HUES48 (cell line): ENCODE measurements around the gene CORO7.

Experiments used
- H3K27ac ChIP-seq: one replicate; pipeline ENCODE4 v1.7.0; 2013; ENCODE audit warnings: low read depth, low read length, inconsistent platforms
- H3K27me3 ChIP-seq: 2 replicates; pipeline ENCODE4 v1.6.1; 2013; ENCODE audit warnings: mild to moderate bottlenecking, low read length; ENCODE audit not compliant: control insufficient read depth, insufficient read depth
- H3K36me3 ChIP-seq: 2 replicates; pipeline ENCODE4 v1.6.1; 2013; ENCODE audit warnings: low read length; ENCODE audit not compliant: control insufficient read depth, insufficient read depth
- H3K4me1 ChIP-seq: 2 replicates; pipeline ENCODE4 v1.6.1; 2013; ENCODE audit warnings: mild to moderate bottlenecking, low read length; ENCODE audit not compliant: control insufficient read depth, insufficient read depth
- H3K4me3 ChIP-seq: 2 replicates; pipeline ENCODE4 v1.5.1; 2013; ENCODE audit warnings: mild to moderate bottlenecking, low read depth, low read length
- H3K9ac ChIP-seq: 2 replicates; pipeline ENCODE4 v1.6.1; 2013; ENCODE audit warnings: mild to moderate bottlenecking, low read depth, low read length, moderate library complexity
- H3K9me3 ChIP-seq: 2 replicates; pipeline ENCODE4 v1.6.1; 2013; ENCODE audit warnings: low read length; ENCODE audit not compliant: control insufficient read depth, insufficient read depth

CORO7 gene

DNA sequence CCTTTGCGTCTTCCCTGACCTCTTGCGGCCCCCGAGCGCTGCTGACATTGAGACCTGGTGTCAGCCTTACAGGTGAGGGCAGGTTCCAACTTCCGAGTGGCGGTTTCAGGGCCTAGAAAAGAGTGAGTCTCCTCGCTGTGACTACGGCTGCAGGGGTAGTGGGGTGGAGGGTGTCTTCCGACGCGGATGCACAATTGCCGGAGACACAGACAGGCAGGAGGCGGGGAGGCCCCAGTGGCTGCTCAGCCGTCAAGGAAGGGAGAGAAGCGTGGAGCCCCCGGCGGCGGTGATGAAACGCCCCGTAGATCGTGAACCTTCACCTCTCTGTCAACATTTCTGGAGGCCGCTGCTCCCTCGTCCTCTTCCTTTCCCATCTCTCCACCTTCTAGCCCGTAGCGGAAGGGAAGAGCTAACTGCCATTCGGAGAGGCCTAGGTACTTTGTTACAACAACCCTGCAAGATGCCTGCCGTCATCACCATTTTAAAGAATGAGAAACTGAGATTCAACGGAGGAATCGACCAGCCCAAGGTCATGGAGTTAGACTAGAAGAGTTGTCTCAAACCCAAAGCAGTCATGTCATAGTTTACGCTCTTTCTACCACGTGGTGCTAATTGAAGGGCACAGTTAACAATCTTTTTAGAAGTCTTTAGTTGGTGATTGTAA, 9.8 kb upstream of the CORO7 start:
- Histone ChIP-seq H3K27me3 (no peaks in the 10 kb centered on the region), H3K4me1 (0 out of 2 replicates have a peak, but pooled peaks cover 9% of the 10 kb centered on the region), H3K27ac (peak overlapping the region; percentile 96), H3K9me3 (no peaks in the 10 kb centered on the region), H3K9ac (peak overlapping the region; percentile 92), H3K4me3 (peak overlapping the region; percentile 96), H3K36me3 (peaks cover 13% of the 10 kb centered on the region)

- Histone ChIP-seq H3K9ac (peak within 1 kb of the TSS; percentile 92), H3K27me3 (no peaks in the 10 kb centered on the region), H3K4me3 (peak within 1 kb of the TSS; percentile 96), H3K4me1 (0 out of 2 replicates have a peak, but pooled peaks cover 9% of the 10 kb centered on the region), H3K36me3 (peaks cover 9% of the 10 kb centered on the region; the same call in 1 of the 2 replicates), H3K9me3 (no peaks in the 10 kb centered on the region), H3K27ac (peak within 1 kb of the TSS; percentile 96)
These were observed 9.1 kb upstream of the CORO7 start, which contains the start of gene DNAJA3 for GRCh38 chr16:4425378-4426020. DNAJA3 (plus strand) TSS chr16:4425868; CDS start chr16:4425882, 14 bp downstream.

DNA sequence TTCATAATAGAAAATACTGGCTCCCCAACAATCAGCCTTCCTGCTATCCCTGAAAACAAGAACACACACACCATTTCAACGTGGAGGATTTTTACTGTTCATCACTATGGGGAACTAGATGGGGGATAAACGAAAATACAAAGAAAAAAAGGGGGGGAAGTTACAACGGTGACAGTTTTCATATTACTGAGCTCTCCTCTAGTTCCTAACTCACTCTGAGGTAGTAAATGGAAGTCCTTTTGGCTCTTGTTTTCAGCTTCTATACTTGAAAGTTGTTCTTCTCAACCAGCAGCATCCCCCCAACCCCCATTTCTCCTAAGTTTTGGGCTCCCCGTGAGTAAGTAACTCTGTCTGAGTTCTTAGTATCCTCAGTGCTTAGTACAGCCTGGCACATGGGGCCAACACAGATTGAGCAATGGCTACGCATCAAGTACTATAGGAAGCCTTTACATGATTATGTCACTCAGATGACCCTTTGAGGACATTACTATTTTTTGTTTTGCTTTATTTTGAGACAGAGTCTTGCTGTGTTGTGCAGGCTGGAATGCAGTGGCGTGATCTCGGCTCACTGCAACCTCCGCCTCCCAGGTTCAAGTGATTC, 4.2 kb upstream of the CORO7 start:
- Histone ChIP-seq H3K36me3 (no peaks in the 10 kb centered on the region), H3K4me3 (no peak overlapping the region), H3K27ac (no peak overlapping the region), H3K9me3 (no peaks in the 10 kb centered on the region), H3K9ac (no peak overlapping the region; the same call in 1 of the 2 replicates), H3K4me1 (peaks cover 7% of the 10 kb centered on the region; the same call in 1 of the 2 replicates), H3K27me3 (no peaks in the 10 kb centered on the region)

DNA sequence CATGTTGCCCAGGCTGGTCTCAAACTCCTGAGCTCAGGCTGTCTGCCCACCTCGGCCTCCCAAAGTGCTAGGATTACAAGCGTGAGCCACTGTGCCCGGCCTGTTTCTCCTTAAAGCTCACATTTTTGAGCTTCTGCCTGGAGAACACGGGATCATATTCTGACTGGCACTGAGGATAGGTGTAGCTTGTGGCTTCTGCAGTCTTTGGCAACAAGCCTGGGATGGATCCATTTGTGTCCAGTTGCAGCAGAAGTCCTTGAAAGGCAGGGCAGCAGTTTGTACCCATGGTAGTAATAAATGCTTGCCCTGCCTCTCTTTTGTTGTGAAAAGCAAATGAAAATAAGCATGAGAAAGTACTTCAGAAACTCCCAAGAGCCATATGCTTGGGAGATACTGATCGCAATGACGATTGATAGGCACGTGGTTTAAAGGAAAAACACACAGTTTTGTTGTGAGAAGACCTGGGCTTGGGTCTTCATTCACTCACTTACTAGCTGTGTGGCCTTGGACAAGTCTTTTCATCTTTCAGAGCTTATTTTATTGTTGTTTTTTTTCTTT, 3.1 kb upstream of the CORO7 start:
- Histone ChIP-seq H3K27ac (no peak overlapping the region), H3K36me3 (no peaks in the 10 kb centered on the region), H3K4me1 (peaks cover 4% of the 10 kb centered on the region; the same call in 1 of the 2 replicates), H3K27me3 (no peaks in the 10 kb centered on the region), H3K9me3 (no peaks in the 10 kb centered on the region), H3K9ac (no peak overlapping the region), H3K4me3 (no peak overlapping the region)

DNA sequence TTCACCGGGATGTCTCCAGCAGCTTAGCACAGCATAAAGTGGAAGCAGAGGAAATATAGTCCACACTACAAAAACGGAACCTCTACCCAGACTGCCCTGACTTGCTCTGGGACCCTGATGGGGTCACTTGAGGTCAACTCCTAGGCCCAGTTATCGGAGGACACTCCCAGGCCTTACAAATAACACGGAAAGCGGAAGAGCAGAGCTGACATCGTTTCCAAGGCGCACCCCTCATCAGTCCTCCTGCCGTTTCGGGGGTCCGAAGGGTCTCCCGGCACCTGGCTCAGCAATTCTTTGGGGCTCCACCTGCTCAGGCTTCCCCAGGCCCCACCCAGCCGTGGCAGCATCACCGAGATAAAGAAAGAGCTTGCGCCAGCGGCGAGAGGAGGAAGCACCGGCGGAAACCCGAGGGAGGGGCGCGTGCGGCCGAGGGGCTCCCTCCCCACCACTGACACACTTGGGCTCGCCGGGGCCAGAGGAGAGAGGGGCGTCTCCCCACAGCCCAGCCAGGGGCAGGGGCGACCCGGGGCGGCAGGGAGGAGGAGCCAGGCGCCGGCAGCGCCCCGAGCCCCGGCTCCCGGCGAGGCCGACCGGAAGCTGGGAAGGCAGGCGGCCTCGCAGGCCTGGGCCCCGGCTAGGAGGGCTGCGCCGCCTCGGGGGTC, 727 bp downstream of the CORO7 start:
- no peak overlapping the region for H3K27ac ChIP-seq
- H3K36me3 ChIP-seq, result peaks cover 8% of the 10 kb centered on the region; the same call in 1 of the 2 replicates
- peak overlapping the region; percentile 30; the same call in 1 of the 2 replicates for H3K9ac ChIP-seq
- H3K4me3 ChIP-seq, result peak overlapping the region; percentile 86
- H3K9me3 ChIP-seq, result no peaks in the 10 kb centered on the region
- H3K4me1 ChIP-seq, result peaks cover 3% of the 10 kb centered on the region; the same call in 1 of the 2 replicates
- H3K27me3 ChIP-seq, result no peaks in the 10 kb centered on the region

- Histone ChIP-seq H3K9ac (no peak overlapping the region), H3K36me3 (peaks cover 8% of the 10 kb centered on the region; the same call in 1 of the 2 replicates), H3K4me3 (no peak overlapping the region)
These were observed 2.0 kb downstream of the CORO7 start for GRCh38 chr16:4414187-4414917.

DNA sequence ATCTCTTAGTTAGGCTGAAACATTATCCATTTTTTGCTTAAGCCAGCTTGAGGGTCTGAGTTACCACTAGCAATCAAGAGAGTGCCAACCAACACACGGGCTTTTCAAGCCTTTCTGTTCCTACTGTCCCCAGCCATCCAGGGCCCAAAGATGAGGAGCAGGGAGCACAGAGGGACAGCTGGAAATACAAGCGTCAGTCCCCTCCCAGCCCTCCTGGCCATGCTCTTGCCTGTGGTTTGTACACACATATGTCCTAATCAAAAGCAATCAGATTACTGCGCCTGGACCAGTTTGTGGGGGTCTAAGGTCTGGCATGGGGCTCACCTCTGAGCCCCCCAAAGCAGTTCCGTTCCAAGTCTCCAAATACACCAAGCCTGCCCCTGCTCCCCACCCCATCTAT, 3.5 kb downstream of the CORO7 start:
- peaks cover 3% of the 10 kb centered on the region; the same call in 1 of the 2 replicates for H3K4me1 ChIP-seq
- H3K27ac ChIP-seq, result no peak overlapping the region
- H3K36me3 ChIP-seq, result peaks cover 8% of the 10 kb centered on the region; the same call in 1 of the 2 replicates
- H3K9me3 ChIP-seq, result no peaks in the 10 kb centered on the region
- H3K9ac ChIP-seq, result no peak overlapping the region
- H3K4me3 ChIP-seq, result no peak overlapping the region
- no peaks in the 10 kb centered on the region for H3K27me3 ChIP-seq

More at GRCh38 chr16:4414187-4414917, 2.0 kb downstream of the CORO7 start:
- Histone ChIP-seq H3K9me3 (no peaks in the 10 kb centered on the region), H3K4me1 (peaks cover 3% of the 10 kb centered on the region; the same call in 1 of the 2 replicates), H3K27ac (no peak overlapping the region), H3K27me3 (no peaks in the 10 kb centered on the region)

DNA sequence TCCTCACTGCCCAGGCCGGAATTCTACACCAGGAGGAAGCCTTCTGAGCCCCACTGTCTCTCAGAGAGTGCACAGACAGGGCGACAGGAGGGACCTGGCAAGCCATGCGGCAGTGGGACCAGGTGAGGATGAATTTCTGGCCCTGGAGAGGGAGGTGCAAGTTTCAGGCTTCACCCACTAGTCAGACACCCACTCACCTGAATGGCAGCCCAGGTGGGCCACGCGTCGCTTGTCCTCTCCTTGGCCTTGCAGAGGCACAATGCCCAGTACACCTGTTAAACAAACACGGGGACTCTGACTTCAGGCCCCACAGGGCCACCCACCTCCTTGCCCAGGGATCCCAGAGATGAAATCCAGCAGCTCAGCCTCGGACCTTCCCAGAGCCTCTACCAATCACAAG, 4.2 kb downstream of the CORO7 start:
- Histone ChIP-seq H3K36me3 (peaks cover 10% of the 10 kb centered on the region; the same call in 1 of the 2 replicates), H3K4me3 (no peak overlapping the region), H3K4me1 (peaks cover 3% of the 10 kb centered on the region; the same call in 1 of the 2 replicates), H3K27me3 (no peaks in the 10 kb centered on the region), H3K9me3 (no peaks in the 10 kb centered on the region), H3K9ac (no peak overlapping the region), H3K27ac (no peak overlapping the region)

DNA sequence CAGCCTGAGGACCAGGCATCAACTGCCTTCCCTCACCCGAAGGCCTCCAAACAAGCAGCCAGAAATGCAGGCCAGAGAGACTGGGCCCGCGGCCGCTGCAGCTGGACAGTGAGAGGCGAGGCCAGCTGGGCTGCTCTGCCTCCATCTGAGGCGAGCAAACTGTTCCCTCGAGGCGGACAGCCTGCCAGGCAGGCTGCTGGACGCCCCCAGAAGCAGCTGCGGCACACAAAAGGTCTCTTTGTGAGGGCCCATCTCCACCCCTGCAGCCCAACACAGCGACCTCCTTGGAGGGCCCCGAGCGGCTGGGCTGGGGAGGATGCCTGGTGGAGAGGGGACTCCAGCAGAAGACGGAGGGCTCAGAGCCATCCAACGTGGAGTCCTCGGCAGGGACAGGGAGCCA, 4.7 kb downstream of the CORO7 start:
- H3K36me3 ChIP-seq, result peaks cover 11% of the 10 kb centered on the region; the same call in 1 of the 2 replicates
- H3K4me3 ChIP-seq, result no peak overlapping the region
- H3K27ac ChIP-seq, result no peak overlapping the region
- H3K4me1 ChIP-seq, result peaks cover under 1% of the 10 kb centered on the region; the same call in 1 of the 2 replicates
- H3K9me3 ChIP-seq, result no peaks in the 10 kb centered on the region
- H3K27me3 ChIP-seq, result no peaks in the 10 kb centered on the region
- H3K9ac ChIP-seq, result no peak overlapping the region
